ENCODE data around the gene ATF7IP2. TPM values are rescaled to one million over a fixed set of nuclear protein-coding genes. Genes with fewer than 3 reads are reported as not detected.
"Not testable (repeated sequence)": the region's sequence is repeated elsewhere in the genome, so short reads cannot be mapped to it uniquely, and the experiment has no call there.

ATF7IP2 gene
- total RNA-seq, 1 donor from 2014 or later: 29.7 TPM

- ATAC-seq: no peak
These were observed 14.3 kb upstream of the ATF7IP2 start for GRCh38 chr16:10371592-10371991.

GRCh38 chr16:10373556-10373955 is 12.3 kb upstream of the ATF7IP2 start:
- ATAC-seq: no peak
- no peak for DNase-seq (ENCODE audit: low spot score)

More at GRCh38 chr16:10371592-10371991, 14.3 kb upstream of the ATF7IP2 start:
- DNase-seq (ENCODE audit: low spot score): no peak

- DNase-seq (ENCODE audit: low spot score) (no peak), ATAC-seq (no peak)
These were observed 9.6 kb upstream of the ATF7IP2 start for GRCh38 chr16:10376229-10376628.

DNA sequence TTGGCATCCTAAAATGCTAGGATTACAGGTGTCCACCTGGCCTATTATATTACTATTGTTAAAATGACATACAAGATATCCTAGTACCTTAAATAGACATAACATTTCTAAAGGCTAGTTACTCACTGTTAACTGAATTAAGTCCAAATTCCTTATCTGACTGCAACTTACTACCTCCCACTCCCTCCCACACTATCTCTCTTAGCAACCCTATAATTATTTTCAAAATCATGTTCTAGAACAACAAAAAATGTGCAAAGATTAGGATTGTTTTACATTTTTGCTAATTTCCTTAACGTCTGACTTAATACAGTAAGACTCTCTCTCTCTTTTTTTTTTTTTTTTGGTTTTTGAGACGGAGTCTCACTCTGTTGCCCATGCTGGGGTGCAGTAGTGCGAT is 2.2 kb upstream of the ATF7IP2 start:
- no peak for DNase-seq (ENCODE audit: low spot score)
- ATAC-seq: no peak

GRCh38 chr16:10386517-10387100 is 748 bp downstream of the ATF7IP2 start:
- ATAC-seq (no peak), DNase-seq (ENCODE audit: low spot score) (no peak)

DNA sequence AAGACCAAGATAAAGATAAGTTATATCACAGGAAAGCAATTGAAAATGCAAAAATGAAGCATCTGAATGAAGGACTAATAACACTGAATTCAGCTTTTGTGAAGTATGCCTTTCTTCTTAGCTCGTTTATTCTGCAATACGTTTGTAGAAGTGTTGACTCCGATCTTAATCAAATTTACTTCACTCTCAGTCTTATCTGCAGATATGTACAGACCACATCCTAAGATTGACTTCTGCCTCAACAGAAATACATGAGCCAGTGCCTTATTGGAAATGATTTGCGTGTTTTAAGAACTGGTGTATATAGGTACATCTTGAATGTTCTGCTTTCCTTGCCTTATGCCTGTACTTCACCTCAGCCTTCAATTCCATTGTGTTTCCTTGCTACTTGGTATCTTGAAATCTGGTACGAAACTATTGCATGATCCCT is 1.3 kb downstream of the ATF7IP2 start:
- DNase-seq (ENCODE audit: low spot score) (no peak), ATAC-seq (no peak)

GRCh38 chr16:10388988-10389387 is 3.1 kb downstream of the ATF7IP2 start:
- DNase-seq (ENCODE audit: low spot score): no peak
- no peak for ATAC-seq

DNA sequence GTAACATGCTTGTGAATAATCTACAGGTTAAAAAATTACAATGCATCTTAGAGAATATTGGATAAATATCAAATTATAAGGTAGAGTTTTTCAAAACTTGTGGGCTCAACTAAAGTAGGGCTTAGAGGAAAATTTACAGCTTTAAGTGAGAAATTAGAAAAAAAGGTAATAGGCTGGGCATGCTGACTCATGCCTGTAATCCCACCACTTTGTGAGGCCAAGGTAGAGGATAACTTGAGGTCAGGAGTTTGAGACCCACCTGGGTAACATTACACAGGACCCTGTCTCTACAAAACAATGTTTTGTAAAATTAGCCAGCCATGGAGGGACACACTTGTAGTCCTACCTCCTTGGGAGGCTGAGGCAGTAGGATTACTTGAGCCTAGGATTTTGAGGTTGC is 4.5 kb downstream of the ATF7IP2 start:
- ATAC-seq: no peak
- DNase-seq (ENCODE audit: low spot score): no peak

DNA sequence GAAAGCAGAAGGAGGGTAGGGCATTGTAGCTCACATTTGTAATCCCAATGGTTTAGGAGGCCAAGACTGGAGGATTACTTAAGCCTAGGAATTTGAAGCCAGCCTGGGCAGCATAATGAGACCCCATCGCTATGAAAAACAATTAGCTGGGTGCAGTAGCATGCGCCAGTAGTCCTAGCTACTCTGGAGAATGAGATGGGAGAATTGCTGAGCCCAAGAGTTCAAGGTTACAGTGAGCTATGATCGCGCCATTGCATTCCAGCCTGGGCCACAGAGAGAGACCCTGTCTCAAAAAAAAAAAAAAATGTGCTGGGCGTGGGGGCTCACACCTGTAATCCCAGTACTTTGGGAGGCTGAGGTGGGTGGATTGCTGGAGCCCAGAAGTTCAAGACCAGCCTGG is 5.0 kb downstream of the ATF7IP2 start:
- DNase-seq (ENCODE audit: low spot score) (no peak), ATAC-seq (no peak)

GRCh38 chr16:10391339-10391738 is 5.5 kb downstream of the ATF7IP2 start:
- ATAC-seq: no peak

DNA sequence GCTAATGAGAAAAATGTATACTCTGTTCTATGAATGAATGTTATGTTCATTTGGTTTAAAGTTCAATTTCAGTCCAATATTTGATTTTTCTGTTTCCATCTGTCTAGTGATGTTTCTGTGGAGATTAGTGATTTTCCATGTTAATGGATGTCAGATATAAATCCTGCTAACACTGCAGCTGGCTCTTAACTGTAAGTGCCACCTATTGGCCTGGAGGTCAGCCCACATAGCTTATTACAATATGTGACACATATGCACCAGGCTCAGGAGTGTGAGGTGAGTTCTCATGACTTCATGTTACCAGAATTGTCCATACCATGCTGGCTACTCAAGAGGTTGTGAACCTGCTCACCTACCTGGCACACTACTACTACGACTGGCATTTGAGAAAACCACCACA is 17.1 kb downstream of the ATF7IP2 start:
- ATAC-seq (no peak), DNase-seq (ENCODE audit: low spot score) (no peak)

More at GRCh38 chr16:10391339-10391738, 5.5 kb downstream of the ATF7IP2 start:
- no peak for DNase-seq (ENCODE audit: low spot score)

GRCh38 chr16:10405386-10405939 is 19.6 kb downstream of the ATF7IP2 start:
- ATAC-seq (peak; percentile 33), DNase-seq (ENCODE audit: low spot score) (no peak)

DNA sequence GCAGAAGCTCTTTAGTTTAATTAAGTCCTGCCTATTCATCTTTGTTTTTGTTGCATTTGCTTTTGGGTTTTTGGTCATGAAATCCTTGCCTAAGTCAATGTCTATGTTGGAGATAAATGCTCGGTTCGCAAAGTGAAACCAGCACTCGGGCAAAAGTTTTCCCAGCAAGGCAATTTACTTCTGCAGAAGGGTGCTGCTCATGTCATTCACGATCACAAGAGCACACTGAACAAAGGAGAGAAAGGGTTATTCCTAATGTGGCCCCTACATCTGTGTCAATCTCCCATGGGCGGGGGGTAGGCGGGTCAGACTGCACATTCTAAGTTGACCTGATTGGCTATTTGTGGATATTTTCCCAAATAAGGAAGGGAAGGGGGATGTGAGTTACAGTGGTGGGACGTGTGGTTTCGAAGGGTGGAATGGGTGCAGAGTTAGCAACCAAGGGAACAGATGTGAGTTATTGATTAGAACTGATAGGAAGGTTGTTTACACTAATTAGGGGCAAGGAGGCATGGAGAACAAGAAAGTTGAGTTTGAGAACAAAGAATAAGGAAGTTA is 23.0 kb downstream of the ATF7IP2 start:
- ATAC-seq (no peak), DNase-seq (ENCODE audit: low spot score) (no peak)

GRCh38 chr16:10409713-10410112 is 23.9 kb downstream of the ATF7IP2 start:
- not testable (repeated sequence) for ATAC-seq; DNase-seq (ENCODE audit: low spot score)

- DNase-seq (ENCODE audit: low spot score) (no peak), ATAC-seq (no peak)
These were observed 24.6 kb downstream of the ATF7IP2 start for GRCh38 chr16:10410469-10410868.

- DNase-seq (ENCODE audit: low spot score) (no peak), ATAC-seq (no peak)
These were observed 27.2 kb downstream of the ATF7IP2 start for GRCh38 chr16:10412935-10413601.

GRCh38 chr16:10418204-10418603 is 32.3 kb downstream of the ATF7IP2 start:
- not testable (repeated sequence) for DNase-seq (ENCODE audit: low spot score); ATAC-seq

DNA sequence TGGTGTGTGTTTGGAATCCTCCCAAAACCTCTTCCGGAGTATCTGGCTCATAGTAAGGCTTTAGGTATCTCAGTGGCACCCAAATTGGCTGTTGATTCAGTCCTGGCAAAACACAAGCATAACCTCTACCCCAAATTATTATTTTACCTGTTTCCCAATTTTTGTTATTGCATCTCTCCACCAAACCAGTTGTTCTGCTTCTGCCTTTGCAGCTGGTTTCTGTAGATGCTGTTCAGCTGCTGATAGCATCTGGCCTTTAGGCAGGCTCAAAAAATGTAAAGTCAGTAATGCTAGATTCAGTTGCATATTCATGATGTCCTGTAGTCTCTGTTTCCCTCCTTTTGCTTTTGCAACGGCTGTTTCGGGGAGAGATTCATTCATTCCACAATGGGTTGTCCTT is 33.8 kb downstream of the ATF7IP2 start:
- DNase-seq (ENCODE audit: low spot score) (no peak), ATAC-seq (no peak)

- no peak for ATAC-seq
- no peak for DNase-seq (ENCODE audit: low spot score)
These were observed 35.7 kb downstream of the ATF7IP2 start for GRCh38 chr16:10421596-10421995.

DNA sequence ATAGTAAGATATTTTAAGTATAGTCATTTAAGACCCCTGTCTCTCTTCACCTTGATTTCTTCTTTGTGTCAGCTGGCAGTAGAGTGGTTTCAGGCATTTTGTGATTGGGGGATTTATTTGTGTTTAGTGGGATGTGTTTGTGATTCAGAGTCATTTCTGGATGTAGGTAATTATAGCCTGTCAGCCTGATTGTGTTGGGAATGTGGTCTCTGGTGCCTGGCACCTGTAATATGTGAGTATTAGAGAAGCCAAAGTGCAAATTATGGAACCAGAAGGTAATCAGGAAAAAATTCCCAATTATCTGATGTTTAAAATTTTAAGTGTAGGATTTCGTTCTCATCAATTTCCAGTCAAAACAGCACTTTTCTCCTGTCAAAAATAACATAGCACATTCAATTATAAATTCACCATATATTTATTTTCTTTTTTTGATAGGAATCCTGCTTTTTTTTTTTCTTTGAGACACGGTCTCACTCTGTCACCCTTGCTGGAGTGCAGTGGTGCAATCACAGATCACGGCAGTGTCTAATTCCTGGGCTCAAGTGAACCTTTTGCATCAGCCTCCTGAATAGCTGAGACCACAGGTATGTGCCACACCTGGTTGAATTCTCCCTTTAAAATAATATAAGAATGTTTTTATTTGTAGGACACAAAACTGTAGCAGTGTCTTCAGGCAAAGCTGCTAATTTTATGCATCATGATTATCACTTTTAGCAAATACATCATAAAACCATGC is 42.7 kb downstream of the ATF7IP2 start:
- DNase-seq (ENCODE audit: low spot score) (no peak), ATAC-seq (peak; percentile 43)

- DNase-seq (ENCODE audit: low spot score): peak; percentile 50
- peak; percentile 53 for ATAC-seq
These were observed 43.6 kb downstream of the ATF7IP2 start for GRCh38 chr16:10429299-10429969.
